B cell (primary cell): ENCODE data around the gene GPA33. TPM values are rescaled to one million over a fixed set of nuclear protein-coding genes. Genes with fewer than 3 reads are reported as not detected.

Source experiments
- ATAC-seq: fragments of 200-7000 bp; cut with Tn5 transposase; one replicate; pipeline ENCODE4 v1.10.0; 2021; ENCODE audit warnings: low read depth, mild to moderate bottlenecking, moderate number of reproducible peaks, moderate library complexity
- CTCF ChIA-PET: fragments of 350-600 bp; sonication (Branson Sonifier 250); formaldehyde crosslinking; loops from one replicate; lab custom pipeline; 2021; ENCODE audit warnings: antibody characterized with exemption, inconsistent platforms; lab: Charles Lee
- POLR2A ChIA-PET: fragments of 350-600 bp; sonication (Branson Sonifier 250); formaldehyde crosslinking; loops from one replicate; lab custom pipeline; 2021; ENCODE audit warnings: antibody characterized with exemption; lab: Charles Lee
- DNase-seq: peaks from one replicate; pipeline ENCODE4 v3.0.0; 2013
- H2AFZ ChIP-seq: 2 replicates; pipeline ENCODE4 v1.6.1; 2012; ENCODE audit warnings: mild to moderate bottlenecking, low read depth, low read length; ENCODE audit not compliant: insufficient read depth, poor library complexity, severe bottlenecking
- H3K27ac ChIP-seq, 2 donors: 1 replicate in 1 of 2; 2 replicates in 1 of 2; pipeline ENCODE4 v1.5.1; 2012 to 2013; ENCODE audit warnings: low read length in 2 of 2, mild to moderate bottlenecking in 2 of 2, moderate library complexity in 1 of 2
- H3K27me3 ChIP-seq, 4 experiments: fragments of 200-600 bp in 1 of 4; sonication (generic) in 1 of 4; replicated peaks in 1 of 4; 1 replicate in 2 of 4; 2 replicates in 2 of 4; pipeline versions ENCODE4 v1.6.1 to v1.7.0; 2013 to 2016; ENCODE audit warnings: low read length in 3 of 4, mild to moderate bottlenecking in 2 of 4, mixed read lengths in 1 of 4, moderate library complexity in 1 of 4; ENCODE audit not compliant: insufficient read depth in 4 of 4, control insufficient read depth in 3 of 4; ENCODE audit errors: control extremely low read depth in 1 of 4
- H3K36me3 ChIP-seq, 2 experiments: replicated peaks in 1 of 2; 1 replicate in 1 of 2; 2 replicates in 1 of 2; pipeline versions ENCODE4 v1.6.1 to v1.7.1; 2013; ENCODE audit warnings: low read length in 1 of 2; ENCODE audit not compliant: insufficient read depth in 2 of 2, control insufficient read depth in 1 of 2; ENCODE audit errors: control extremely low read depth in 1 of 2, extremely low read depth in 1 of 2
- H3K4me1 ChIP-seq, 2 donors: fragments of 200-600 bp in 1 of 2; sonication (generic) in 1 of 2; 1 replicate in 1 of 2; 2 replicates in 1 of 2; pipeline versions ENCODE4 v1.5.1 to v1.6.1; 2013 to 2017; ENCODE audit warnings: low read length in 2 of 2; ENCODE audit not compliant: control insufficient read depth in 2 of 2, insufficient read depth in 2 of 2
- H3K4me2 ChIP-seq: replicated peaks from 2 replicates; pipeline ENCODE3; 2012; ENCODE audit warnings: mild to moderate bottlenecking, low read depth, low read length; ENCODE audit not compliant: poor library complexity, severe bottlenecking
- H3K4me3 ChIP-seq, 5 experiments: fragments of 200-600 bp in 1 of 5; sonication (generic) in 1 of 5; 1 replicate in 3 of 5; 2 replicates in 2 of 5; pipeline versions ENCODE4 v1.5.1 to v1.7.0; 2011 to 2016; ENCODE audit warnings: low read length in 4 of 5, mild to moderate bottlenecking in 4 of 5, low read depth in 2 of 5, control low read depth in 1 of 5, moderate library complexity in 1 of 5; ENCODE audit not compliant: insufficient read depth in 1 of 5; ENCODE audit errors: control extremely low read depth in 1 of 5, extremely low read depth in 1 of 5
- H3K79me2 ChIP-seq: fragments of 200-600 bp; sonication (generic); one replicate; pipeline ENCODE4 v1.6.0; 2016; ENCODE audit warnings: low read length; ENCODE audit not compliant: control insufficient read depth, insufficient read depth
- H3K9ac ChIP-seq: fragments of 200-600 bp; sonication (generic); 2 replicates; pipeline ENCODE4 v1.6.1; 2017; ENCODE audit warnings: mild to moderate bottlenecking, low read length, moderate library complexity
- H3K9me3 ChIP-seq, 3 donors: one replicate each; pipeline versions ENCODE4 v1.6.1 to v1.7.1; 2013; ENCODE audit warnings: low read length in 2 of 3; ENCODE audit not compliant: control insufficient read depth in 2 of 3, insufficient read depth in 1 of 3; ENCODE audit errors: control extremely low read depth in 1 of 3
- H4K20me1 ChIP-seq: 2 replicates; pipeline ENCODE4 v1.6.0; 2012; ENCODE audit warnings: mild to moderate bottlenecking, low read length; ENCODE audit not compliant: insufficient read depth, control insufficient read depth, poor library complexity, severe bottlenecking
- H3K27ac Mint-ChIP-seq: one replicate; pipeline ENCODE4 v1.8.0; 2021; ENCODE audit warnings: mixed read lengths
- H3K27me3 Mint-ChIP-seq: one replicate; pipeline ENCODE4 v1.8.0; 2021; ENCODE audit warnings: mixed read lengths
- H3K4me1 Mint-ChIP-seq: one replicate; pipeline ENCODE4 v1.8.0; 2021; ENCODE audit warnings: mixed read lengths
- H3K4me3 Mint-ChIP-seq: one replicate; pipeline ENCODE4 v1.8.0; 2021; ENCODE audit warnings: mixed read lengths
- H3K9me3 Mint-ChIP-seq: one replicate; pipeline ENCODE4 v1.8.0; 2022; ENCODE audit warnings: mixed read lengths; ENCODE audit not compliant: insufficient read depth
- CTCF ChIP-seq: fragments of 200-600 bp; IDR thresholded peaks from one replicate; pipeline ENCODE4 v1.8.0; 2022; ENCODE audit warnings: antibody characterized with exemption, mild to moderate bottlenecking
- EZH2 ChIP-seq: IDR thresholded peaks from 2 replicates; pipeline ENCODE4 v1.6.1; 2012; ENCODE audit warnings: borderline replicate concordance, low read depth, mild to moderate bottlenecking, moderate library complexity, low read length; ENCODE audit not compliant: insufficient read depth, poor library complexity, severe bottlenecking
- WGBS: methylation state at CpG from one replicate; pipeline ENCODE4 v1.1.5; 2013; ENCODE audit warnings: missing lambda C conversion rate; ENCODE audit not compliant: insufficient coverage; 5-methylcytosine and 5-hydroxymethylcytosine counted together
- intact Hi-C: fragments of 100-400 bp; cut with micrococcal nuclease; formaldehyde crosslinking; loops from one replicate; pipeline ENCODE4 v1.10.0; 2022
- polyA plus RNA-seq: library from polyadenylated mRNA; depleted of rRNA; stranded (reverse); fragments of >200 nt; gene quantifications from 2 replicates; pipeline ENCODE4 v1.2.3, GENCODE V29; 2012
- total RNA-seq, 2 donors: library from RNA; stranded (reverse); fragments of 120-200 nt in 1 of 2; gene quantifications; 1 replicate in 1 of 2; 2 replicates in 1 of 2; pipeline versions ENCODE4 v1.2.3 to v1.2.4, GENCODE V29; 2013 to 2022

GPA33 gene
- total and polyA plus RNA-seq, 2 donors (not counting 1 experiment from before 2014, with no cell fraction given) = 0.91 to 2.4 TPM

GRCh38 chr1:167083871-167084270 lies 6.3 kb downstream of the GPA33 start:
- H3K4me3 ChIP-seq = no peak overlapping the region
- no peak overlapping the region for H3K4me2 ChIP-seq
- Mint-ChIP-seq H3K27ac (no peak overlapping the region), H3K27me3 (peaks cover 11% of the 10 kb centered on the region), H3K4me1 (no peaks in the 10 kb centered on the region), H3K4me3 (no peak overlapping the region), H3K9me3 (no peaks in the 10 kb centered on the region)
- no peaks in the 10 kb centered on the region for H3K79me2 ChIP-seq
- peaks cover 0 to 5% (median 1%) of the 10 kb centered on the region in 4 experiments for H3K27me3 ChIP-seq
- intact Hi-C loops = no loop called here
- no peaks in the 10 kb centered on the region for H4K20me1 ChIP-seq
- CTCF ChIA-PET = interaction anchor here (1.4 kb wide), 1 partner anchor 25 kb away, joined by 5 read pairs; no protein-coding TSS in a partner anchor
- DNase-seq (no peak), ATAC-seq (no peak)
- no peak for TF ChIP-seq CTCF
- no peak for TF ChIP-seq EZH2
- H3K9me3 ChIP-seq = no peaks in the 10 kb centered on the region
- no peak overlapping the region for H2AFZ ChIP-seq
- H3K27ac ChIP-seq = no peak overlapping the region
- POLR2A ChIA-PET = no interaction called here
- no peaks in the 10 kb centered on the region for H3K4me1 ChIP-seq
- no peak overlapping the region for H3K9ac ChIP-seq
- WGBS = 100% methylated on average over 1 of the region's 3 CpGs
- H3K36me3 ChIP-seq = no peaks in the 10 kb centered on the region

GRCh38 chr1:167083066-167083665 lies 7.0 kb downstream of the GPA33 start:
- ChIA-PET POLR2A (no interaction called here), CTCF (no interaction called here)
- ATAC-seq (no peak), DNase-seq (no peak)
- Mint-ChIP-seq H3K4me1 (no peaks in the 10 kb centered on the region), H3K27ac (no peak overlapping the region), H3K4me3 (no peak overlapping the region), H3K9me3 (no peaks in the 10 kb centered on the region), H3K27me3 (peaks cover 16% of the 10 kb centered on the region)
- TF ChIP-seq CTCF (no peak), EZH2 (no peak)
- Histone ChIP-seq H3K79me2 (no peaks in the 10 kb centered on the region), H3K27ac (no peak overlapping the region), H3K4me2 (no peak overlapping the region), H3K4me3 (no peak overlapping the region), H3K36me3 (no peaks in the 10 kb centered on the region), H3K27me3 (peaks cover 0 to 5% (median 1%) of the 10 kb centered on the region in 4 experiments), H3K9me3 (no peaks in the 10 kb centered on the region), H3K4me1 (no peaks in the 10 kb centered on the region), H4K20me1 (no peaks in the 10 kb centered on the region), H2AFZ (no peak overlapping the region), H3K9ac (no peak overlapping the region)
- no CpG with 5 or more reads among the region's 6 CpGs for WGBS
- intact Hi-C loops = no loop called here
